DOHH2 (cell line): ENCODE results near the gene GABRB2.

Experiments used
- EZH2phosphoT487 ChIP-seq: fragments of 200-600 bp; sonication (generic); IDR thresholded peaks from 2 replicates; pipeline ENCODE4 v1.6.1; 2017; ENCODE audit warnings: borderline replicate concordance, mild to moderate bottlenecking, antibody characterized with exemption, low read length, moderate library complexity, mixed read lengths
- TF ChIP-seq, protein P1 (sequence below): fragments of 200-600 bp; sonication (generic); IDR thresholded peaks from one replicate; pipeline ENCODE4 v1.5.1; 2014; ENCODE audit warnings: antibody characterized with exemption, mild to moderate bottlenecking, low read depth, low read length; ENCODE audit not compliant: poor library complexity, severe bottlenecking

DNA sequence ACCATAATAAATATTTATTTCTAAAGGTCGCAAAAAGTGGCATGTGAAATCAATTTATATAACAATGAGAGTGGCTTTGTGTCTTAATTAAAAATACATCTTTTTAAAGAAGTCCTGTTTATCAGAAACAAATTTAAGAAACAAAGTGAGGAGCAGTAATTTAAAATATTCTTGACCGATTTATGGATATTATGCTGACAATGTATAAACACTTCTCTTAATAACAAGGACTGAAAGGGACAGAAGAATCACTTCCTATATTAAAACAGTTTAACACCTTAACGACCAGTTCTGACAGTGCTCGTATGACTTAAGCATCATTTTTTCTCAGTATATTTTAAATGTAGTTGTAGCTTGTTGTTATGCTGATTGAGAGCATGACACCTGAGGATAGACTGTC, 149.1 kb downstream of the GABRB2 start:
- TF ChIP-seq, protein P1, sequence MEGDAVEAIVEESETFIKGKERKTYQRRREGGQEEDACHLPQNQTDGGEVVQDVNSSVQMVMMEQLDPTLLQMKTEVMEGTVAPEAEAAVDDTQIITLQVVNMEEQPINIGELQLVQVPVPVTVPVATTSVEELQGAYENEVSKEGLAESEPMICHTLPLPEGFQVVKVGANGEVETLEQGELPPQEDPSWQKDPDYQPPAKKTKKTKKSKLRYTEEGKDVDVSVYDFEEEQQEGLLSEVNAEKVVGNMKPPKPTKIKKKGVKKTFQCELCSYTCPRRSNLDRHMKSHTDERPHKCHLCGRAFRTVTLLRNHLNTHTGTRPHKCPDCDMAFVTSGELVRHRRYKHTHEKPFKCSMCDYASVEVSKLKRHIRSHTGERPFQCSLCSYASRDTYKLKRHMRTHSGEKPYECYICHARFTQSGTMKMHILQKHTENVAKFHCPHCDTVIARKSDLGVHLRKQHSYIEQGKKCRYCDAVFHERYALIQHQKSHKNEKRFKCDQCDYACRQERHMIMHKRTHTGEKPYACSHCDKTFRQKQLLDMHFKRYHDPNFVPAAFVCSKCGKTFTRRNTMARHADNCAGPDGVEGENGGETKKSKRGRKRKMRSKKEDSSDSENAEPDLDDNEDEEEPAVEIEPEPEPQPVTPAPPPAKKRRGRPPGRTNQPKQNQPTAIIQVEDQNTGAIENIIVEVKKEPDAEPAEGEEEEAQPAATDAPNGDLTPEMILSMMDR: no peak
- TF ChIP-seq EZH2phosphoT487: no peak
